ENCODE data around the gene KRT81. TPM values are rescaled to one million over a fixed set of nuclear protein-coding genes. Genes with fewer than 3 reads are reported as not detected.
A peak's percentile ranks its signal among the peaks of the same experiment; 100 is the strongest.
"Not testable (repeated sequence)": the region's sequence is repeated elsewhere in the genome, so short reads cannot be mapped to it uniquely, and the experiment has no call there.

The KRT81 gene
- total RNA-seq, 1 donor from 2014 or later = not detected

- intact Hi-C loops (cut with DNase I) = loop anchor here (10.0 kb wide), 1 partner anchor 106 kb away; no protein-coding TSS in a partner anchor
- ATAC-seq (ENCODE audit: poor library complexity) = no peak
- no peak for DNase-seq
These were observed 29.6 kb upstream of the KRT81 start, which contains the start of gene KRT83 for GRCh38 chr12:52320784-52321400. TSS of gene KRT83 (minus strand) at chr12:52321398. CDS start at chr12:52321335, 63 bp downstream.

GRCh38 chr12:52319097-52319496 lies 27.8 kb upstream of the KRT81 start:
- DNase-seq (no peak), ATAC-seq (ENCODE audit: poor library complexity) (no peak)
- intact Hi-C loops (cut with DNase I) = no loop called here

GRCh38 chr12:52318241-52318990 lies 27.1 kb upstream of the KRT81 start:
- ATAC-seq (ENCODE audit: poor library complexity) = no peak

GRCh38 chr12:52317468-52318052 lies 26.2 kb upstream of the KRT81 start:
- DNase-seq (no peak), ATAC-seq (ENCODE audit: poor library complexity) (no peak)
- intact Hi-C loops (cut with DNase I) = no loop called here

More at GRCh38 chr12:52318241-52318990, 27.1 kb upstream of the KRT81 start:
- no peak for DNase-seq
- intact Hi-C loops (cut with DNase I) = no loop called here

GRCh38 chr12:52316701-52317100 lies 25.4 kb upstream of the KRT81 start:
- ATAC-seq (ENCODE audit: poor library complexity) (no peak), DNase-seq (no peak)
- intact Hi-C loops (cut with DNase I) = no loop called here

- ATAC-seq (ENCODE audit: poor library complexity) = no peak
- no peak for DNase-seq
- intact Hi-C loops (cut with DNase I) = no loop called here
These were observed 25.0 kb upstream of the KRT81 start for GRCh38 chr12:52316290-52316689.

GRCh38 chr12:52315721-52316120 lies 24.4 kb upstream of the KRT81 start:
- intact Hi-C loops (cut with DNase I); ATAC-seq (ENCODE audit: poor library complexity): not testable (repeated sequence)

GRCh38 chr12:52314511-52314910 lies 23.2 kb upstream of the KRT81 start:
- DNase-seq (no peak), ATAC-seq (ENCODE audit: poor library complexity) (no peak)
- intact Hi-C loops (cut with DNase I) = no loop called here

More at GRCh38 chr12:52315721-52316120, 24.4 kb upstream of the KRT81 start:
- not testable (repeated sequence) for DNase-seq

- DNase-seq (no peak), ATAC-seq (ENCODE audit: poor library complexity) (no peak)
- intact Hi-C loops (cut with DNase I) = no loop called here
These were observed 22.6 kb upstream of the KRT81 start for GRCh38 chr12:52313926-52314325.

- DNase-seq = no peak
- intact Hi-C loops (cut with DNase I) = no loop called here
- ATAC-seq (ENCODE audit: poor library complexity) = no peak
These were observed 22.1 kb upstream of the KRT81 start for GRCh38 chr12:52313461-52313860.

GRCh38 chr12:52312086-52312485 lies 20.8 kb upstream of the KRT81 start:
- intact Hi-C loops (cut with DNase I) = no loop called here
- DNase-seq = no peak
- ATAC-seq (ENCODE audit: poor library complexity) = no peak

- intact Hi-C loops (cut with DNase I) = no loop called here
- DNase-seq (no peak), ATAC-seq (ENCODE audit: poor library complexity) (no peak)
These were observed 19.9 kb upstream of the KRT81 start for GRCh38 chr12:52311285-52311648.

GRCh38 chr12:52310622-52311284 lies 19.4 kb upstream of the KRT81 start:
- DNase-seq (no peak), ATAC-seq (ENCODE audit: poor library complexity) (no peak)
- intact Hi-C loops (cut with DNase I) = no loop called here

- intact Hi-C loops (cut with DNase I) = no loop called here
- no peak for DNase-seq
- ATAC-seq (ENCODE audit: poor library complexity) = no peak
These were observed 17.6 kb upstream of the KRT81 start for GRCh38 chr12:52308806-52309425.

GRCh38 chr12:52307836-52308805 lies 16.8 kb upstream of the KRT81 start:
- intact Hi-C loops (cut with DNase I) = no loop called here
- peak; percentile 69 for DNase-seq
- peak; percentile 96 for ATAC-seq (ENCODE audit: poor library complexity)

GRCh38 chr12:52306731-52307130 lies 15.4 kb upstream of the KRT81 start:
- intact Hi-C loops (cut with DNase I) = no loop called here

GRCh38 chr12:52305921-52306705 lies 14.8 kb upstream of the KRT81 start:
- DNase-seq = no peak
- intact Hi-C loops (cut with DNase I) = no loop called here
- no peak for ATAC-seq (ENCODE audit: poor library complexity)

More at GRCh38 chr12:52306731-52307130, 15.4 kb upstream of the KRT81 start:
- ATAC-seq (ENCODE audit: poor library complexity) = no peak
- no peak for DNase-seq
